Stomach (tissue), 4 donors: Measurements from ENCODE around the gene ACRV1.

Source experiments
- CTCF ChIP-seq, 7 experiments: fragments of 450-650 bp in 4 of 7; fragments of 200-600 bp in 3 of 7; sonication (generic) in 3 of 7; IDR thresholded peaks; one replicate each; pipeline ENCODE4 v1.5.1; 2016 to 2019; ENCODE audit warnings: antibody characterized with exemption in 7 of 7, control low read depth in 2 of 7, mild to moderate bottlenecking in 1 of 7
- EP300 ChIP-seq: sonication (generic); formaldehyde crosslinking; IDR thresholded peaks from one replicate; pipeline ENCODE4 v1.6.1; 2017; ENCODE audit warnings: antibody characterized with exemption
- POLR2A ChIP-seq, 4 donors: fragments of 450-650 bp; IDR thresholded peaks; one replicate each; pipeline ENCODE4 v1.6.1; 2016; ENCODE audit warnings: antibody characterized with exemption in 4 of 4, control low read depth in 2 of 4, mild to moderate bottlenecking in 1 of 4, moderate library complexity in 1 of 4
- POLR2AphosphoS5 ChIP-seq, 3 donors: sonication (generic); formaldehyde crosslinking; IDR thresholded peaks; one replicate each; pipeline ENCODE4 v1.6.1; 2016; ENCODE audit warnings: antibody characterized with exemption in 3 of 3

DNA sequence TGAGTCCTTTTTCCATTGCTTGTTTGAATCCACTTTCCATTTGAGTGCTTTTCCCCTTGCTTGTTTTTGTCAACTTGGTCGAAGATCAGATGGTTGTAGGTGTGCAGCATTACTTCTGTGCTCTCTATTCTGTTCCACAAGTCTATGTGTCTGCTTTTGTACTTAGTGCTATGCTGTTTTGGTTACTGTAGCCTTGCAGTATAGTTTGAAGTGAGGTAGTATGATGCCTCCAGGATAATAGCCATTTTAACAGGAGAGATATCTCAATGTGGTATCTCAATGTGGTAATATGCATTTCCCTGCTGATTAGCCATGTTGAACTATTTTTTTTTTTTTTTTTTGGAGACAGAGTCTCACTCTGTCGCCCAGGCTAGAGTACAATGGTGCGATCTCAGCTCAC is 16.7 kb downstream of the ACRV1 start:
- TF ChIP-seq CTCF (IDR thresholded peaks at IDR 0.05) (no peak), EP300 (no peak), POLR2A (IDR thresholded peaks at IDR 0.05) (no peak), POLR2AphosphoS5 (IDR thresholded peaks at IDR 0.05) (no peak)
